GM10266 (cell line): ENCODE data around the gene PCNX3.

Experiments used
- DNase-seq: peaks from one replicate; pipeline ENCODE4 v3.0.0; 2012; ENCODE audit errors: extremely low spot score
- CTCF ChIP-seq: IDR thresholded peaks from 2 replicates; pipeline ENCODE4 v1.5.1; 2012; ENCODE audit warnings: mild to moderate bottlenecking, low read depth; ENCODE audit not compliant: control insufficient read depth, insufficient read depth; ENCODE audit errors: missing control alignments

The PCNX3 gene

GRCh38 chr11:65617136-65617850 is 1.7 kb downstream of the PCNX3 start:
- TF ChIP-seq CTCF, result no peak

GRCh38 chr11:65617990-65618751 is 2.6 kb downstream of the PCNX3 start:
- TF ChIP-seq CTCF, result no peak
- no peak for DNase-seq

More at GRCh38 chr11:65617136-65617850, 1.7 kb downstream of the PCNX3 start:
- no peak for DNase-seq

- TF ChIP-seq CTCF, result no peak
- no peak for DNase-seq
These were observed 3.2 kb downstream of the PCNX3 start for GRCh38 chr11:65618763-65619162.

- no peak for TF ChIP-seq CTCF
- DNase-seq, result no peak
These were observed 3.8 kb downstream of the PCNX3 start for GRCh38 chr11:65619281-65619928.

GRCh38 chr11:65620666-65621065 is 5.1 kb downstream of the PCNX3 start:
- TF ChIP-seq CTCF, result no peak
- no peak for DNase-seq

- no peak for DNase-seq
- TF ChIP-seq CTCF, result no peak
These were observed 5.9 kb downstream of the PCNX3 start for GRCh38 chr11:65621460-65621859.

GRCh38 chr11:65622011-65622410 is 6.4 kb downstream of the PCNX3 start:
- no peak for TF ChIP-seq CTCF
- no peak for DNase-seq
